ENCODE results near the gene ATXN1. TPM values are rescaled to one million over a fixed set of nuclear protein-coding genes. Genes with fewer than 3 reads are reported as not detected.

ATXN1 gene
- total RNA-seq, 4 donors from 2014 or later: 21.0 to 102 (median 51.1) TPM

GRCh38 chr6:16488813-16489212 is 272.4 kb downstream of the ATXN1 start:
- no peaks in the 10 kb centered on the region for H3K36me3 ChIP-seq
- TF ChIP-seq, protein P1, sequence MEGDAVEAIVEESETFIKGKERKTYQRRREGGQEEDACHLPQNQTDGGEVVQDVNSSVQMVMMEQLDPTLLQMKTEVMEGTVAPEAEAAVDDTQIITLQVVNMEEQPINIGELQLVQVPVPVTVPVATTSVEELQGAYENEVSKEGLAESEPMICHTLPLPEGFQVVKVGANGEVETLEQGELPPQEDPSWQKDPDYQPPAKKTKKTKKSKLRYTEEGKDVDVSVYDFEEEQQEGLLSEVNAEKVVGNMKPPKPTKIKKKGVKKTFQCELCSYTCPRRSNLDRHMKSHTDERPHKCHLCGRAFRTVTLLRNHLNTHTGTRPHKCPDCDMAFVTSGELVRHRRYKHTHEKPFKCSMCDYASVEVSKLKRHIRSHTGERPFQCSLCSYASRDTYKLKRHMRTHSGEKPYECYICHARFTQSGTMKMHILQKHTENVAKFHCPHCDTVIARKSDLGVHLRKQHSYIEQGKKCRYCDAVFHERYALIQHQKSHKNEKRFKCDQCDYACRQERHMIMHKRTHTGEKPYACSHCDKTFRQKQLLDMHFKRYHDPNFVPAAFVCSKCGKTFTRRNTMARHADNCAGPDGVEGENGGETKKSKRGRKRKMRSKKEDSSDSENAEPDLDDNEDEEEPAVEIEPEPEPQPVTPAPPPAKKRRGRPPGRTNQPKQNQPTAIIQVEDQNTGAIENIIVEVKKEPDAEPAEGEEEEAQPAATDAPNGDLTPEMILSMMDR (IDR thresholded peaks at IDR 0.05): no peak
- no peak for TF ChIP-seq POLR2A (IDR thresholded peaks at IDR 0.05)
- H3K27ac ChIP-seq: no peak overlapping the region
- DNase-seq: no peak
- H3K4me3 ChIP-seq: no peak overlapping the region
- H3K9me3 ChIP-seq: no peaks in the 10 kb centered on the region
- H3K27me3 ChIP-seq: no peaks in the 10 kb centered on the region
- intact Hi-C loops (cut with DNase I; ENCODE audit: low total_unique reads): no loop called here
- H3K4me1 ChIP-seq: no peaks in the 10 kb centered on the region

GRCh38 chr6:16487996-16488674 is 273.1 kb downstream of the ATXN1 start:
- TF ChIP-seq, protein P1 (IDR thresholded peaks at IDR 0.05): no peak
- no peak for TF ChIP-seq POLR2A (IDR thresholded peaks at IDR 0.05)
- no peak overlapping the region for H3K27ac ChIP-seq

GRCh38 chr6:16486661-16487060 is 274.6 kb downstream of the ATXN1 start:
- Histone ChIP-seq H3K27me3 (no peaks in the 10 kb centered on the region), H3K36me3 (no peaks in the 10 kb centered on the region), H3K27ac (no peak overlapping the region), H3K9me3 (no peaks in the 10 kb centered on the region), H3K4me1 (no peaks in the 10 kb centered on the region), H3K4me3 (no peak overlapping the region)
- TF ChIP-seq, protein P1 (IDR thresholded peaks at IDR 0.05): no peak
- no peak for TF ChIP-seq POLR2A (IDR thresholded peaks at IDR 0.05)
- no peak for DNase-seq
- intact Hi-C loops (cut with DNase I; ENCODE audit: low total_unique reads): no loop called here

More at GRCh38 chr6:16487996-16488674, 273.1 kb downstream of the ATXN1 start:
- Histone ChIP-seq H3K36me3 (no peaks in the 10 kb centered on the region), H3K9me3 (no peaks in the 10 kb centered on the region), H3K27me3 (no peaks in the 10 kb centered on the region), H3K4me3 (no peak overlapping the region), H3K4me1 (no peaks in the 10 kb centered on the region)
- intact Hi-C loops (cut with DNase I; ENCODE audit: low total_unique reads): no loop called here
- DNase-seq: no peak

DNA sequence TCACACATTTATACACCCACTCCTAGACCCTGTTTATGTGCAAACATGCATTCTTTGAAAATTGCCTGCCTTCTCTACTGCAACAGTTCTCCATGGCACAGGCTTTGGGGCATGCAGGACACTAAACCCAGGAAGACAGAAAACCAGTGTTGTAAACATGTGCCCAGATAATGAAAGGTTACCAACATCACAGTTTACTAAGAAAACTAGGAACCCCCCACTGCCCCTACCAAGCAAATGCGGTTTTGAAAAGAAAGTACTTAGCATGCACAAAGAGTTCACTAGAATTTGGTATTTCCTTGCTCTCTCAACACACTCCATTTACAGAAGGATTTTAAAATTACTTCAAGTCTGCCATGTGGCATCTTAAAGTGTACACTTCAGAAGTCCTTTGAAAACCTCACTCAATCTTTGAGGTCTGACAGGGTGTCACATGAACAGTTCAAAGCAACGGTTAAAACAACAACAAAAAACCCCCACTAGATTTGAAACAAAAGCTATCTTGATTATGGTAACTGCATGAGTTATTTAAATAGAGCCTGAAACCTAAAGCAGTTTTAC is 277.9 kb downstream of the ATXN1 start:
- intact Hi-C loops (cut with DNase I; ENCODE audit: low total_unique reads): no loop called here
- Histone ChIP-seq H3K27me3 (no peaks in the 10 kb centered on the region), H3K4me3 (no peak overlapping the region), H3K4me1 (no peaks in the 10 kb centered on the region), H3K27ac (no peak overlapping the region), H3K36me3 (no peaks in the 10 kb centered on the region), H3K9me3 (no peaks in the 10 kb centered on the region)
- TF ChIP-seq, protein P1 (IDR thresholded peaks at IDR 0.05): no peak
- no peak for TF ChIP-seq POLR2A (IDR thresholded peaks at IDR 0.05)
- DNase-seq: no peak

DNA sequence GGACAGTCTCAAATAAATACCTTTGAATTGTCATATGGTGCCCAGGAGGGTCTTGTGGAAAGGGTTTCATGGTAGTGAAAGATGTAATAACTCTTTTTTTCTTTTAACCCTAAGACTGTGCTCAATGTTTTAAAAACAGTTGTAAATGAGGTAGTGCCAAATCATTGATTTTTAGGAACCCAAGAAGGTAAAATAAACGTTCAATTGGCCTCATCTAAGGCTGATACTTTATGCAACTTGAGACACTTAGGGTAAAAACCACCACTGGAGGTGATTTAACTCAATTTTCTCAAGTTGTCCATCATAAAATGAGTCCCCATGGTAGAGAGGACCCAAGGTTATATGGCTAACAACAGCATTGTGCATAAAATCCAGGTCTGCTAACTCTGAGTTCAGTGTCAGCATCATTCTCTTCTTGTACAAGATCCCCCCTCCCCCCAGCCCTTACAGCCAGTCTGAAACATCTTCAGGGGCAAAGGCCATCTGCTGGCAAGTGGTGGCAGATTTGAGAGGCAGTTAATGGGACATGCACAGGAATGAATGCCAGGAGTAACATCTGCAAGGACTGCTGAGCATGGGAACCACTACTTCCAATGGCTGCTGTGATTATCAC is 278.5 kb downstream of the ATXN1 start:
- TF ChIP-seq, protein P1 (IDR thresholded peaks at IDR 0.05): no peak
- no peak for TF ChIP-seq POLR2A (IDR thresholded peaks at IDR 0.05)
- no peaks in the 10 kb centered on the region for H3K27me3 ChIP-seq
- H3K4me3 ChIP-seq: no peak overlapping the region
- no peaks in the 10 kb centered on the region for H3K4me1 ChIP-seq
- H3K27ac ChIP-seq: no peak overlapping the region
- no peaks in the 10 kb centered on the region for H3K9me3 ChIP-seq
- DNase-seq: no peak
- H3K36me3 ChIP-seq: no peaks in the 10 kb centered on the region
- intact Hi-C loops (cut with DNase I; ENCODE audit: low total_unique reads): no loop called here
